Stimulated activated naive B cell treated with anti-CD40 and anti-IgM and Interleukin-4, amounts not matched to agents 10 μg/mL and 1 μg/mL and 100 μg/mL, for 72 hours (primary cell): Measurements from ENCODE around the gene KLRF2.

Source experiments
- ATAC-seq, 2 donors: fragments of 150-1000 bp; cut with Tn5 transposase; replicated peaks; 2 replicates each; pipeline ENCODE4 v1.10.0; 2021; ENCODE audit warnings: moderate library complexity in 1 of 2
- DNase-seq: peaks from one replicate; pipeline ENCODE4 v3.0.0; 2021
- H3K27ac Mint-ChIP-seq: one replicate; pipeline ENCODE4 v1.8.0; 2022; ENCODE audit warnings: mild to moderate bottlenecking, mixed read lengths
- H3K27me3 Mint-ChIP-seq, 2 donors: one replicate each; pipeline ENCODE4 v1.8.0; 2022; ENCODE audit warnings: mixed read lengths in 2 of 2
- H3K36me3 Mint-ChIP-seq, 2 donors: one replicate each; pipeline ENCODE4 v1.8.0; 2022; ENCODE audit warnings: mixed read lengths in 2 of 2, mild to moderate bottlenecking in 1 of 2
- H3K4me1 Mint-ChIP-seq, 2 donors: one replicate each; pipeline ENCODE4 v1.8.0; 2022; ENCODE audit warnings: mixed read lengths in 2 of 2, mild to moderate bottlenecking in 1 of 2
- H3K4me3 Mint-ChIP-seq, 2 donors: one replicate each; pipeline ENCODE4 v1.8.0; 2022; ENCODE audit warnings: mild to moderate bottlenecking in 2 of 2, mixed read lengths in 2 of 2, moderate library complexity in 1 of 2
- H3K9me3 Mint-ChIP-seq, 2 donors: one replicate each; pipeline ENCODE4 v1.8.0; 2022; ENCODE audit warnings: mixed read lengths in 2 of 2, mild to moderate bottlenecking in 1 of 2

The KLRF2 gene

GRCh38 chr12:9902539-9903228, 21.4 kb downstream of the KLRF2 start:
- Mint-ChIP-seq H3K4me3 (no peak overlapping the region), H3K4me1 (peaks cover 5 to 14% of the 10 kb centered on the region in 2 donors)

GRCh38 chr12:9906873-9907272, 25.6 kb downstream of the KLRF2 start:
- ATAC-seq (peak; percentile 100), DNase-seq (peak; percentile 4)
- Mint-ChIP-seq H3K27me3 (peaks cover 0 to 8% of the 10 kb centered on the region in 2 donors), H3K4me3 (peak overlapping the region in 1 of 2 donors; percentile 9), H3K36me3 (peaks cover 16 to 18% of the 10 kb centered on the region in 2 donors), H3K4me1 (peaks cover 3 to 14% of the 10 kb centered on the region in 2 donors), H3K9me3 (peaks cover 29 to 31% of the 10 kb centered on the region in 2 donors), H3K27ac (peak overlapping the region; percentile 37)

More at GRCh38 chr12:9902539-9903228, 21.4 kb downstream of the KLRF2 start:
- H3K9me3 Mint-ChIP-seq = peaks cover 7 to 14% of the 10 kb centered on the region in 2 donors
- H3K27ac Mint-ChIP-seq = no peak overlapping the region
- H3K27me3 Mint-ChIP-seq = peaks cover 0 to 3% of the 10 kb centered on the region in 2 donors
- ATAC-seq = no peak
- no peak for DNase-seq
- H3K36me3 Mint-ChIP-seq = peaks cover 7 to 10% of the 10 kb centered on the region in 2 donors

- H3K27me3 Mint-ChIP-seq = peaks cover 0 to 11% of the 10 kb centered on the region in 2 donors
- H3K36me3 Mint-ChIP-seq = peaks cover 14 to 16% of the 10 kb centered on the region in 2 donors
- DNase-seq (no peak), ATAC-seq (no peak)
- H3K9me3 Mint-ChIP-seq = peaks cover 30% of the 10 kb centered on the region in 2 donors
- no peak overlapping the region for H3K4me3 Mint-ChIP-seq
- H3K27ac Mint-ChIP-seq = no peak overlapping the region
- peaks cover 3 to 14% of the 10 kb centered on the region in 2 donors for H3K4me1 Mint-ChIP-seq
These were observed 26.5 kb downstream of the KLRF2 start for GRCh38 chr12:9907769-9908168.

GRCh38 chr12:9908350-9908749, 27.1 kb downstream of the KLRF2 start:
- Mint-ChIP-seq H3K36me3 (peaks cover 15% of the 10 kb centered on the region in 2 donors), H3K9me3 (peaks cover 26% of the 10 kb centered on the region in 2 donors), H3K27me3 (peaks cover 0 to 12% of the 10 kb centered on the region in 2 donors), H3K27ac (no peak overlapping the region), H3K4me3 (no peak overlapping the region), H3K4me1 (peaks cover 3 to 14% of the 10 kb centered on the region in 2 donors)
- no peak for ATAC-seq
- no peak for DNase-seq

DNA sequence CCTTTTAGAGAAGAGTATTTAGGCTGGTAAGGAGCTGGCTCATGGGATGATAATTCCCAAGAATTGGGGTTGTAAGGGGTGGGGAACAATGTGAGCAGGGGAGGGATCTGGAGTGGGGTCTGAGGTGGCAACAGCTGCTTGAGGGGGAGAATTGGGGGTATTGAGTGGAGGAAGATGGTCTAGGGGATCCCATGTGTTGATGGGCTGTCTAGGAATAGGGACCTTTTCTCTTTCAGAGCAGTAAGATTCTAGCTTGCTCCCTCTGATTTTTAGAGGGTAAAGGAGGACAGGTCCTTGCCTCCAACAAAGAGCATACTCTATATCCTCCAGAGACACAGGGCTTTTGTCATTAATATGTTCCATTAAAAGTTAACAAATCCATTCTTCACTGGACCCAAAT, 28.4 kb downstream of the KLRF2 start:
- Mint-ChIP-seq H3K27me3 (peaks cover 0 to 16% of the 10 kb centered on the region in 2 donors), H3K9me3 (peaks cover 22 to 26% of the 10 kb centered on the region in 2 donors), H3K4me1 (peaks cover 3 to 14% of the 10 kb centered on the region in 2 donors), H3K27ac (no peak overlapping the region), H3K4me3 (no peak overlapping the region), H3K36me3 (peaks cover 15% of the 10 kb centered on the region in 2 donors)
- ATAC-seq (no peak), DNase-seq (no peak)

GRCh38 chr12:9910716-9911421, 29.6 kb downstream of the KLRF2 start:
- Mint-ChIP-seq H3K4me3 (no peak overlapping the region), H3K4me1 (peaks cover 3 to 14% of the 10 kb centered on the region in 2 donors), H3K36me3 (peaks cover 15% of the 10 kb centered on the region in 2 donors), H3K27ac (no peak overlapping the region), H3K9me3 (peaks cover 22 to 26% of the 10 kb centered on the region in 2 donors), H3K27me3 (peaks cover 0 to 20% of the 10 kb centered on the region in 2 donors)
- DNase-seq = no peak
- no peak for ATAC-seq

DNA sequence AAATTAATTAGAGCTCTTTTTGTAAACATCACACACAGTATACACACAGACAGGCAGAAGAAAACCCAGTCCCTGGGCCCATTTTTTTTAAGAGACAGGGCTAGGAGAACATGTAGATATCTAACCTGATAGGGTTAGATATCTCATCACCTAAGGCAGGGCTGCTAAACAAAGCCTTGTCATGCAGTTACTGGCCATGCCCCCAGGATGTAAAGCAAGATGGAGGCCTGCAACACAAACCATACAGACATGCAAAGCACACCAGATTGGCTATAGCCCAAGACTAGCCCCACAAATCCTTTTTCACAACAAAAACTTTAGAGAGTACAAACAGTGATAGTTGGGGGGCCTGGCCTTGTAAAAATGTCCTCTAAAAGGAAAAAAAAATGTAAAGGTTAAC, 30.4 kb downstream of the KLRF2 start:
- Mint-ChIP-seq H3K36me3 (peaks cover 15% of the 10 kb centered on the region in 2 donors), H3K9me3 (peaks cover 22 to 26% of the 10 kb centered on the region in 2 donors), H3K4me3 (no peak overlapping the region), H3K27ac (no peak overlapping the region), H3K27me3 (peaks cover 0 to 20% of the 10 kb centered on the region in 2 donors), H3K4me1 (peaks cover under 1 to 8% of the 10 kb centered on the region in 2 donors)
- DNase-seq (no peak), ATAC-seq (no peak)

DNA sequence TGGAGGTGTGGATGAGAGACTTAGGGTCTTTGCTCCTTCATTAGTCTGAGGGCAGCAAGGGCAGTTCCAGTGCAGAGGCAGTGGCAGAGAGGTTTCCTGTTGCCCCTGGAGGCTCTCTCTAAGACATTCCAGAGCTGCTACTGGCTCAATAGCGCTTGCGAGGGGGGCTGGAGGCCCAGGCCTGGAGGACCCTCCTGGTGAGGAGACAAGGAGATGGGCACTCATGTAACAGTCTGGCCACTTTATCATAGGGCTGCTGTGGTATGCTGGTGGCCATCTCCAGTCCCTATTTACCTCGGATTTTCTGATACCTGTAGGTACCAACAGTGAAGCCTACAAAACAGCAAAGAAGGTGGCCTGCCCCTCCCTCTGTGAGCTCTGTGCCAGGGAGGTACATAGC, 38.2 kb downstream of the KLRF2 start:
- ATAC-seq (no peak), DNase-seq (no peak)
- peaks cover 0 to 4% of the 10 kb centered on the region in 2 donors for H3K9me3 Mint-ChIP-seq
- no peak overlapping the region for H3K4me3 Mint-ChIP-seq
- H3K36me3 Mint-ChIP-seq = no peaks in the 10 kb centered on the region
- no peak overlapping the region for H3K27ac Mint-ChIP-seq
- no peaks in the 10 kb centered on the region for H3K4me1 Mint-ChIP-seq
- peaks cover 17 to 19% of the 10 kb centered on the region in 2 donors for H3K27me3 Mint-ChIP-seq

DNA sequence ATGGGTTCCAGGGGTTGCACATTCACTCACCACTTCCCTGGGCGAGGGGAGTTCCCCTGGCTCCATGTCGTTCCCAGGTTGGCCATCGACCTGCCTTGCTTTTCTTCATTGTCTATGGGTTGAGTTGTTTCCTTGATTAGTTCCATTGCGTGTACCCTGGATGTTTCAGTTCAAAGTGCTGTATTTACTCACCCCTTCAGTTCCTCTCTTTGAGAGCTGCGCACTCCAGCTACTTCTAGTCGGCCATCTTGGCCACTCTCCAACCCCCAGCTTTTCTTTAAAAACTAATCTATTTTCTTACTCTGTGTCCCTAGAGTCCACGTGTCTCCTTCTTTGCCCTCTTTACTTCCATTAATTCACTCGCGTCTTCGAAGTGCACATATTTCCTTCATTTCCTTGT, 39.2 kb downstream of the KLRF2 start:
- Mint-ChIP-seq H3K27ac (no peak overlapping the region), H3K27me3 (peaks cover 14 to 19% of the 10 kb centered on the region in 2 donors), H3K9me3 (peaks cover 0 to 4% of the 10 kb centered on the region in 2 donors), H3K4me1 (peaks cover 0 to under 1% of the 10 kb centered on the region in 2 donors), H3K4me3 (no peak overlapping the region), H3K36me3 (no peaks in the 10 kb centered on the region)
- no peak for DNase-seq
- ATAC-seq = no peak

- no peak for ATAC-seq
- peaks cover 3 to 7% of the 10 kb centered on the region in 2 donors for H3K4me1 Mint-ChIP-seq
- H3K27ac Mint-ChIP-seq = no peak overlapping the region
- no peak overlapping the region for H3K4me3 Mint-ChIP-seq
- no peak for DNase-seq
- peaks cover 0 to 4% of the 10 kb centered on the region in 2 donors for H3K9me3 Mint-ChIP-seq
- H3K27me3 Mint-ChIP-seq = peaks cover 12 to 24% of the 10 kb centered on the region in 2 donors
- H3K36me3 Mint-ChIP-seq = no peaks in the 10 kb centered on the region
These were observed 41.1 kb downstream of the KLRF2 start for GRCh38 chr12:9922429-9922828.

- ATAC-seq (peak; percentile 52 to 57), DNase-seq (no peak)
- Mint-ChIP-seq H3K4me1 (peaks cover 3 to 18% of the 10 kb centered on the region in 2 donors), H3K9me3 (peaks cover 0 to 2% of the 10 kb centered on the region in 2 donors), H3K27ac (peak overlapping the region; percentile 65), H3K4me3 (peak overlapping the region; percentile 76 to 82), H3K27me3 (peaks cover 4 to 6% of the 10 kb centered on the region in 2 donors), H3K36me3 (no peaks in the 10 kb centered on the region)
These were observed 44.6 kb downstream of the KLRF2 start for GRCh38 chr12:9925705-9926393.

- no peak overlapping the region for H3K27ac Mint-ChIP-seq
- peaks cover 3 to 18% of the 10 kb centered on the region in 2 donors for H3K4me1 Mint-ChIP-seq
- no peak for ATAC-seq
- no peak for DNase-seq
- peaks cover 5 to 8% of the 10 kb centered on the region in 2 donors for H3K27me3 Mint-ChIP-seq
- H3K9me3 Mint-ChIP-seq = peaks cover 0 to 2% of the 10 kb centered on the region in 2 donors
- no peaks in the 10 kb centered on the region for H3K36me3 Mint-ChIP-seq
- H3K4me3 Mint-ChIP-seq = no peak overlapping the region
These were observed 45.6 kb downstream of the KLRF2 start for GRCh38 chr12:9926876-9927275.

DNA sequence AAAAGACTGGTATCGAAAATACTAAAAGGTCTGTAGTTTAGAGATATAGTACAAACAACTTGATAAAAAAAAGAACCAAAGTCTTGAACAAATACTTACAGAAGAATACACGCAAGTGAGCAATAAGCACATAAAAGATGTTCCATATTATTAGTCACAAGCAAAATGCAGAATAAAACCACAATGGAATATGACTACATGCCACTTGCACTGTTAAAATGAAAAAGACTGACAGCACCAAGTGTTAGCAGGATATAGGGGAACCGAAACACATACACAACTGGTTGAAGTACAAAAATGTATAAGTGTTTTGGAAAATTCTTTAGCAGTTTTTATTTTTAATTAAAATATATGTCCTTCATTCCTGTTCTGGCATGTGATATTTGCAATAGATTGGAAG, 47.3 kb downstream of the KLRF2 start:
- Mint-ChIP-seq H3K27me3 (peaks cover 5 to 17% of the 10 kb centered on the region in 2 donors), H3K9me3 (no peaks in the 10 kb centered on the region), H3K4me3 (no peak overlapping the region), H3K36me3 (no peaks in the 10 kb centered on the region), H3K27ac (no peak overlapping the region), H3K4me1 (peaks cover 3 to 18% of the 10 kb centered on the region in 2 donors)
- DNase-seq = no peak
- peak in 1 of 2 donors; percentile 48 for ATAC-seq

GRCh38 chr12:9931245-9931644, 50.0 kb downstream of the KLRF2 start:
- Mint-ChIP-seq H3K27me3 (peaks cover 9 to 22% of the 10 kb centered on the region in 2 donors), H3K36me3 (no peaks in the 10 kb centered on the region), H3K4me1 (peaks cover 0 to 12% of the 10 kb centered on the region in 2 donors), H3K27ac (no peak overlapping the region), H3K9me3 (no peaks in the 10 kb centered on the region), H3K4me3 (no peak overlapping the region)
- ATAC-seq (no peak), DNase-seq (no peak)
